Activated CD4-positive, alpha-beta T cell treated with anti-CD3 and anti-CD28 coated beads for 24 hours (primary cell): Measurements from ENCODE around the gene AMOTL1.
"Not testable (repeated sequence)": the region's sequence is repeated elsewhere in the genome, so short reads cannot be mapped to it uniquely, and the experiment has no call there.

Experiments
- DNase-seq, 2 donors: peaks; one replicate each; pipeline ENCODE4 v3.0.0-alpha.2; 2020; ENCODE audit warnings: low read depth in 2 of 2

AMOTL1 gene

GRCh38 chr11:94794287-94795168, 26.4 kb downstream of the AMOTL1 start:
- no peak for DNase-seq

GRCh38 chr11:94795476-94796189, 27.5 kb downstream of the AMOTL1 start:
- no peak for DNase-seq

GRCh38 chr11:94796190-94796580, 28.0 kb downstream of the AMOTL1 start:
- no peak for DNase-seq

DNA sequence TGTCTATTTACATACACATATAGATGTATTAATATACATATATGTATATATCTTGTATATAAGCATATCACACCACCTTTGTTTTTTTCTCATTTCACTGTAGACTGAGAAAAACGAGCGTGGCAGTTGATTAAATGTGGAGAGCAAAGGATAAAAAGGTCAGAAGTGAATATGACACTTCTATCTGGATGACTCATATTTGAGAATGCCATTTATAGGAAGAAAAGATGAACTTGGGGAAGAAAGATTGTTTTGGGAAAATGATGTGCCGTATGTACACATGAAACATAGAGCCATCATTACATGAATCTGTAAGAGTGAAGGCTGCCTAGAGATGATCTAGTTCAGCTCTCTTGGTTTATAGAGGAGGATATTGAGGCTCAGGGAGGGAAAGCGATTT, 28.7 kb downstream of the AMOTL1 start:
- DNase-seq: no peak

DNA sequence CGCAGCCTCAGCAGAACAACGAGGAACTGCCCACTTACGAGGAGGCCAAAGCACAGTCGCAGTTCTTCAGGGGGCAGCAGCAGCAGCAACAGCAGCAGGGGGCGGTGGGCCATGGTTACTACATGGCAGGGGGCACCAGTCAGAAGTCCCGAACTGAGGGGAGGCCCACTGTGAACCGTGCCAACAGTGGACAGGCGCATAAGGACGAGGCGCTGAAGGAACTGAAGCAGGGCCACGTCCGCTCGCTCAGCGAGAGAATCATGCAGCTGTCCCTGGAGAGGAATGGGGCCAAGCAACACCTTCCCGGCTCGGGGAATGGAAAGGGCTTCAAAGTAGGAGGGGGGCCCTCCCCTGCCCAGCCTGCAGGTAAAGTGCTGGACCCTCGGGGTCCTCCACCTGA, 31.6 kb downstream of the AMOTL1 start:
- DNase-seq: no peak

DNA sequence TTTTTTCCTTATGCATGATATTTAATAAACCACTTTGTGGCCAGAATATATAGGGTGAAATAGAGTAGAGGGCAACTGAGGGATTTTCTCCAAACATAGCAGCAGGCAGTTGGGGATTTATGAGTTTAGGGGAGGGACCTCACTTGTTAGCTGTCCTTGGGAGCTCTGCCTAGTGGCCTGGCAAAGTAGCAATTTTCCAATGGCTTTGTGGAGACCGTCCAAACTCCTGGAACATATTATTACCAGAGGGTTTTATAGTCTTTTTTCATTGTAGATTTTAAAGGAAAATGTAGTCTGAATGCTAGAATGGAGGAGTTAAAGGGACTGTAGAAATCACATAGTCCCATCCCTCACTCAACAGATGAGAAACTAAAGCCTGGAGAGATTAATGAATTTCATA, 32.3 kb downstream of the AMOTL1 start:
- no peak for DNase-seq

DNA sequence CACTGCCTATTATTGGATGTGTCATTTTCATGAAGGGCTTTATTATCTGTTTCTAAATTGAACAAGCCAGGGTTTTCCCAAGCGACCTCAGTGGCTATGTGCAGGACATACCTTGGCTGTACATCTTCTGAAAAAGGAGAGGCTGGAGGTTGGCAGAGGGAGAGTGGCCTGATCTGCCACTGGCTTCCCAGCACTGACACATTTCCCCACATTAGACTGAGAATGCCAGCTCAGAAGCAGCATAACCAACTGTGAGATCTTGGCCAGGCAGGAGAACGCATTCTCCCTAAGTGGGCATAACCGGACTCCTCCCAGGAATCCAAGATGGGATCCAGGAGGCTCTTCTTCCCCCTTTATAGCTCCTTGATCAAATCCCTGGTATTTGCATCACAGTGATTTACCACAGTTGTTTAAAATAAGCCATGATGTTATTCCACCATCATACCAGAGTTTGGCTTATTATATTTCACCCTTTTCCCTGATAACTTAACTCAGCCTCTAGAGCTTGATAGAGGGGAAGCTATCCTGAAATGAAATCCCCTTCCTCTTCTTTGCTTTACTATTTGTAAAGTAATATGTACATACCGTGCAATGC, 33.8 kb downstream of the AMOTL1 start:
- no peak for DNase-seq

DNA sequence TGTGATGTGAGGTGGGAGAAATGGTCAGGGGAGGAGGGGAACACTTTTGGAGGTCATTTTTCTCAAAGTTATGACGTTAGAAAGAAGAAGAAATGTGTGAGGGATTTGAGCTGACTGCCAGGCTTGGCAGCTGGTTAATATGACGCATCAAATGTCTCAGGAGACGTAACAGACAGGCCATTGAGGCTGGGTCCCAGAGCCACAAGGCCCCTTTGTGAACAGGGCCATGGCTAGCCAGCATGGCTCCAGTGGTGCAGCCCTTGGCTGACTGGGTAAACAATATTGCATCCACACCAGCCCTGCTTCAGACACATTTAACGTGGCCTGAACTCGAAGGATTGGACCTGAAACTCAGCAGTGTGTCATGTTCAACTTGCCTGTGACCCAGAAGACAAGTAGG, 34.3 kb downstream of the AMOTL1 start:
- DNase-seq: no peak

GRCh38 chr11:94803491-94803890, 35.3 kb downstream of the AMOTL1 start:
- no peak for DNase-seq

GRCh38 chr11:94804874-94805273, 36.7 kb downstream of the AMOTL1 start:
- DNase-seq: no peak

DNA sequence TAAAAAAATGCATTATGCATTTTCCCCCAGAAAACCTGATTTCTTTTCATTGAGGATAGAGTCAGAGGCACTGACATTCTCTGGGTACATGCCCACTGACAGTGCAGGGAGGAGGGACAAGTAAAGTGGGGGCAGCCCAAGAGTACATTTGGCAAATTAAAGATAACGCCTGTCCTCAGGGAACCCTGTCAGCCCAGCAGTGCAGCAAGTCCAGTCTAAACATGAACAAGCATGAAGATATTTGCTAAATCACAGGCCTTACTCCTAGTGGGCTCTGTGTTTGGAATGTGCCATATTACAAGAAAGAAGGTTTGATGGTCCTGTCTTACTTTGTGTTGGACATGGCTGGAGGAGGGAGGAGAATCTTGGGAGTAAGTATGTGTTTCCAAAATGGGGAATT, 37.9 kb downstream of the AMOTL1 start:
- DNase-seq: no peak

DNA sequence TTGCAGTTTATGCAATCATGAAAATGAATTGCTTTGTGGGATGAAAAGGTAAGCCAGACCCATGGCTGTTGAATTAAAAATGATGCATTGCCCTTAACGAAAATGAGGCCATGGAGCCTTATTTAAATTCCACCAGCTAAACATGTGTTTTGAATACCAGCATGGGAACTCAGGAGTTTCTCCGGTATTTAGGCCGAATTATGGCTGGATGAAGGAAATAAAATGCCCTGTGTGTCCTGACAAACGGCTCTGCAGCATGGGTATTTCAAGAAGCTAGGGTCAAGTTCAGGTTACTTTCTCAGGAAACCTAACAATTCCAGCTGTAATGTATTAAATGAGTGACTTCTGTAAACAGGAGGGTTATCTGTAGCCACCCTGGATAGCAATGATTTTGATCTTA, 38.3 kb downstream of the AMOTL1 start:
- no peak for DNase-seq

- DNase-seq: no peak
Measured at GRCh38 chr11:94809251-94809650, 41.1 kb downstream of the AMOTL1 start.

- not testable (repeated sequence) for DNase-seq
Measured at GRCh38 chr11:94812724-94813720, 44.9 kb downstream of the AMOTL1 start.

DNA sequence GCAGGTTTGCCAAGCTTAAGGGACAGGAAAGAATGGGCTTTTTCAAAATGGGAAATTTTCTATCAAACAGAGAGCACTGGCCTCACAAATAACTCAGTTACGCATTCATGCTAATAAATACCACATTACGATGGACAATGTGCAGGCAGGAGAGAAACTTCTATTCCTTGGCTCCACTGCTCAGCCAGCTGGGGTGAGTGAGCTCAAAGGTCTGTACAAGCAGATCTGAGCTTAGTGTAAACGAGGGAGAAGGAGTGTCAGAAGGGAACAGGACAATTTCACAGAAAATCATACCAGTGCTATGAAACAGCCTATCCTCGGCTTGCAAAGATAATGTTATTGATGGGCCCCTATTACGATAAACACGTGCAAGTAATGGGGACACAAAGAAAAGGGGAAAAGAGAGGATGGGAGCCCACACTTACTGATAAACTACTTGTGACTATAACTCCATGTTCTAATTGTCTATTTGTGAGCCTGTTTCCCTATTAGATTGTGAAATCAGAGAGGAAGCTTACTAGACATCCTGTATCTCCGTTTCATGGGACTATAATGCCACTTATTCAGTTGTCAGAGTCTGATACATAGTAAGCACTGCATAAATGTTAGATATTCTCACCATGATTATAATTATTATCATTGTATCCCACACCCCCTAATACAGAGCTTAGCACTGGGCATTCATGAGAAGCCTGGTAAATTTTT, 46.3 kb downstream of the AMOTL1 start:
- DNase-seq: no peak

- no peak for DNase-seq
Measured at GRCh38 chr11:94815705-94816344, 47.7 kb downstream of the AMOTL1 start.

- no peak for DNase-seq
Measured at GRCh38 chr11:94820480-94820879, 52.3 kb downstream of the AMOTL1 start.

GRCh38 chr11:94821439-94821838, 53.3 kb downstream of the AMOTL1 start:
- DNase-seq: no peak

GRCh38 chr11:94822080-94822479, 53.9 kb downstream of the AMOTL1 start:
- no peak for DNase-seq

DNA sequence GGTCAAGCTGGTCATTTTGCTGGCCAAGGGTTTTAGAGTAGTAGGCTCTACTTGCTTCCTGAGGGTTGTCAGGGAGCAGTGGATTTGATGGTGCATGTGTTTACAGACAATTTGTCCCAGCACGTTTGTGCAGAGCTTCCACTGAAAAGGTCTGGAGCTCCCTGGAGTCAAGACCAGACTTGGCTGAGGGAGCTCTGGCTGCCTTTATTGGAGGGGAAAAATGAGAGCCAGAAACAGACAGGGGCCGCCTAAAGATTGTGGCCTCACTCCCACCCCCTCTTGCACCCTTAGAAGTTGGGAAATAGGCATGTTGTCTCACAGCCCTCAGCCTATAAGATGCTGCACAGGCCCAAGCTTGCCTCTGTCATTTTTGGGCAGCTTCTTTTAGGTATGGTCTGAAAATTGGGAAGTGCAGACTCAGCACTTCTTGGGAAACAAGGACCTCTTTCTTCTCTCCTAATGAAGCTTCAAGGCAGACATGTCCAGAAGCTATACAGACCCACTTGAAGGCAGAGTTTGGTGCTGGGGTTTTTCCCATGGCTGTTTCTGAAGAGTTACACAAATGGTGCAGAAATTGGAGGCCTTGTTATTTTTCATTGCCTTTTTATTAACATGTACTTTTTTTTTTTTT, 55.1 kb downstream of the AMOTL1 start:
- no peak for DNase-seq
